ENCODE measurements around the gene SCG3.
A peak's percentile ranks its signal among the peaks of the same experiment; 100 is the strongest.

The SCG3 gene

DNA sequence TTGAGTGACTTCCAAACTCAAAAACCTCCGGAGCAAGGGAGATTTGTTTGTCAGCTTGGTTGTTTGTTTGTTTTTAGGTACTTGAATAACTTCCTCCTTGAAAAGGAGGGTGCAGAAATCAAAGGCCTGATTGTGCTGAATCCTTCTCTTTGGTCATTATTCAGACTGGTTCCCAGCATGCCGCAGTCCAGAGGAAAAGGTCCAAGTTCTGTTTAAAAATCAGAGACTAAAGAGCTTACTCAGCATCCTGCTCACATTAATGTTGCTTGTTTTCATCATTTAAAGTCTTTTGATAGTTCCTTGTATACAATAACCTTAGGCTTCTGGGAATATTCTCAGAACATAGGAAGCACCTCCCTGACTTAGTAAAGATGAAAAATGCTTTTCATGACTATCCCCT lies 982 bp upstream of the SCG3 start:
- DNase-seq = no peak

DNA sequence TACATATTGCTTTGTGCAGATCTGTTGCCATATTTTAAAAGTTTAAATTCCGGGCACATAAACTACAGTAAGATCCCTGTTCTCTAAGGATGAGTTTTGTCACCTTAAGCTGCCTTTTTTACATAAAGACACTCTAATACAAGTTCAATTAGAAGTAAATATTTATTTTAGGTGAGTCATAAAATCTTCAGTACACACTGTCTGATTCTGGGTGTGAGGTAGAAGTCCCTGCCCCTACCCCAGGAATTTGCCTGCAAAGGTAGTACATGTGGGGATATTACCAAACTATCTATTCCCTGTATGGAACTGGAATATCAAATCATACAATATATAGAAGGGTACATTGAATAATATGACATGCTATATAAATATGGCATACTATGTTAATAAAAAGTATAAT lies 6.3 kb downstream of the SCG3 start:
- DNase-seq = no peak

GRCh38 chr15:51688863-51689262 lies 7.6 kb downstream of the SCG3 start:
- DNase-seq = no peak

- DNase-seq = no peak
Measured at GRCh38 chr15:51692154-51692553, 10.9 kb downstream of the SCG3 start.

GRCh38 chr15:51696566-51696965 lies 15.3 kb downstream of the SCG3 start:
- no peak for DNase-seq

DNA sequence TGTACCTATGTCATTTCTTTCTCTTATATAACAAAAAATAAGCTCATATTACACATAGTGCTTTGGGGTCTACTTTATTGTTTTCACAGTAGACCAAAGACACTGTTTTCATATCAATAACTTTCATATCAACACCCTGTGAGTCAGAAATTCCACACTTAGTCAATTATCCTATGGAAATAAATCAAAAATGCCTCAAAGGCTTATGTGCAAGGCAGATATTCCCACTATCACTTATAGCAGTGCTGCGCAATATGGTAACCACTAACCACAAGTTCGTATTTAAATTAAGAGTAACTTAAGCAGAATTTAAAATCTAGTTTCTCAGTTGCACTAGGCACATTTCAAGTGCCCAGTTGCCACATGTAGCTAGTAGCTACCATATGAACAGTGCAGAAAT lies 15.9 kb downstream of the SCG3 start:
- no peak for DNase-seq

DNA sequence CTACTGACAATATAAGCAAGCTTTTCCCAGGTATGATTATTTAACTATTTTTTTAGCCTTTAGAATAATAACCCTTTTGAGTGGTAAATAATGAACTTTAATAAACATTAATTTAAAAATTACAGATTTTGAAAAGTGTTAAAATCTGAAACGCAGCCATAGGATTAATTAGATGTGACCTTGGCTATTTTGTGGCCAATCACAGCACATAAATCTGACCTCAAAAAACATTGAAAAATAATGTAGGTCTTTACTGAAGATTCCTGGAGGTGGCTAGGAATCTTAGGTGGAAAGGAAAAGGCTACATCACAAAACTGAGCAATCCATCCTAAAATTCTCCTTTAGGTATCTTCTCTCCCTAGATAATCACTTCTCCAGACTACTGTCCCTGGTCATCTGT lies 18.1 kb downstream of the SCG3 start:
- no peak for DNase-seq

- DNase-seq = no peak
Measured at GRCh38 chr15:51702710-51703109, 21.4 kb downstream of the SCG3 start.

- DNase-seq = no peak
Measured at GRCh38 chr15:51706291-51706690, 25.0 kb downstream of the SCG3 start.

DNA sequence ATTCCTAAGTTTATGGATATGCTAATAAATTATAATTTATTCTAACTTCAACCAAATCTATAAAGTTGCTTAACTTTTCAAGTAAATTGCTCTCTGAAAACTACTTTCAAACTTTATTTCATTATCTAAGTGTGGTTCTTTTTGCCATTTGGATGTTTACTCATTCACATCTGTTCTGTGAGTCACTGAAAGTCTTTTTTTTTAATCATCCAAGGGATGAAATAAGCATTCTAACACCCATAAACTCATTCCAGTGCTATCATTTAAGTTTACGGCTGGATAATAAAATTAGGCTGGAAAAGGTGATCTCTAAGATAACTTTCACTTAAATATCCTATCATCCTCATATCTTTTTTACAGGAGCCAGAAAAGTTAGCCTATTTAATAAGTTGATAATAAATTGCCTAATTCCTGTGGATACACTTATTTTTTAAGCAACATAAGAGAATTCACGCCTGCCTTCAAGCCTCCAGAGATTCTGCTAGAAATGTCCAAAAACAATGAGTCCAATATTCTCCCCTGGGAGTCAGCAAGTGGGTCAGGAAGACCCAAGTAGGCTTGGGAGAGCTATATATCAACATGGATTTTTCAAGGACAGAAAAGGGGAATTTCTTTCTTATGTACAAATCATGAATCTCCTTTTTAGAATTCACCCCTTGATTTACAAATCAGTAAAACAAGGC lies 25.8 kb downstream of the SCG3 start:
- no peak for DNase-seq

DNA sequence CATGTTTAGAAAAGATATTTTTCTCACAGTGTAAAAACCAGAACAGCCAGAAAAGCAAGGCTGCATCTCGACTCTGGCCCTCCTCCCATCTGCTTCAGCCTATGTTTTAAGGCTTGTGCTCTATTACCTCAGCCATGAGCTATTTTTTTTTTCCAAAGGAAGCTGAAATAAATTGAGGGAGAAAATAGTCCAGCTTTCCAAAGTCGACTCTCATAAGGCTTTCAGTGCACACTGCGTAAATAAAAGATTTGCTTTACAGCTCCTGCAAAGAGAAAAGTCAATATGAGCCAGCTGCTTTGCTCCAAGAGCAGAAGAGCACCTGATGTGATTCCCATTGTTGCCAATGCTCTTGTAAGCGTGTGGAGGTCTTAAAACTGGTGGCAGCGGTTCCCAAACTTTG lies 26.7 kb downstream of the SCG3 start:
- DNase-seq = no peak

DNA sequence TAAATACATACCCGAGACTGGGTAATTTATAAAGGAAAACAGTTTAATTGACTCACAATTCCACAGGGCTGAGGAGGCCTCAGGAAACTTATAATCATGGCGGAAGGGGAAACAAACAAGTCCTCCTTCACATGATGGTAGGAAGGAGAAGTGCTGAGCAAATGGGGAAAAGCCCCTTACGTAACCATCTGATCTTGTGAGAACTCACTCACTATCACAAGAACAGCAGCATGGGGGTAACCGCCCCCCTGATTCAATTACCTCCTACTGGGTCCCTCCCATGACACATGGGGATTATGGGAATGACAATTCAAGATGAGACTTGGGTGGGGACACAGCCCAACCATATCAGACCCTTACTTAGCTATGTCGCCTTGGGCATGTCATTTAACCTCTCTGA lies 27.7 kb downstream of the SCG3 start:
- no peak for DNase-seq

DNA sequence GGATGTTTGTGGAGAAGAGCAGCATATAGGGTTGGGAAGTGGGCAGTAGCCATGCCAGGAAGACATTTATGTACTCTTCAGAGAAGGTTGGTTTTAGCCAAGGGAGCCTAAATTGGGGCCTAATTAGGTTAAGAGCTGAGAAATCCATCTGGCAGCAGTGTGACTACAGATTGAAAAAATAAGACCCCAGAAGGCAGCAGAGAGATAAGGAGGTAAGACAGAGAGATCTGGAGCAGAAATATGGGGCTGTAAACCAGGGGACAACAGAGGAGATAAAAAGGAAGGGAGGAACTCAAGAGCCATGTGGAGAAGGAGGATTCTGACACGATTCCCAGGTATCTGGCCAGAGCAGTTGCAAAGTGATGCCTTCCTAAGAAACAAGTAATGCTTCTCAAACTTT lies 32.9 kb downstream of the SCG3 start:
- DNase-seq = no peak

GRCh38 chr15:51714911-51715310 lies 33.6 kb downstream of the SCG3 start:
- no peak for DNase-seq

GRCh38 chr15:51718219-51718618 lies 36.9 kb downstream of the SCG3 start:
- DNase-seq = no peak

DNA sequence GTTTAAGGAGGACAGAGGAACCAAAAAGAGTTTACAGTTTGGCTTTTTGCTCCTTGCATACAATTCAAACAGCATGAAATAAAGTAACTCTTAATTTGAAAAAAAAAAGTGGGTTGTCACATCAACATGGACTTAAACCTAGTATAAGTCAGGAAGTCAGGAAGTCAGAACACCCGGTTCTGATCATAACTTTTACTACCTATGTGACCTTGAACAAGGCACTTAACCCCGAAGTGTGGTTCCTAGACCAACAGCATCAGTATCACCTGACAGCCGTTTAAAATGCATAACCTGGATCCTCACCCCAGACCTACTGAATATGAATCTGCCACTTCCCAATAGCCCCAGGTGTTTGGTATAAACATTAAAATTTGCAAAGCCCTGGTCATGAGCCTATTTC lies 37.4 kb downstream of the SCG3 start:
- no peak for DNase-seq

- no peak for DNase-seq
Measured at GRCh38 chr15:51720201-51720995, 39.1 kb downstream of the SCG3 start.

DNA sequence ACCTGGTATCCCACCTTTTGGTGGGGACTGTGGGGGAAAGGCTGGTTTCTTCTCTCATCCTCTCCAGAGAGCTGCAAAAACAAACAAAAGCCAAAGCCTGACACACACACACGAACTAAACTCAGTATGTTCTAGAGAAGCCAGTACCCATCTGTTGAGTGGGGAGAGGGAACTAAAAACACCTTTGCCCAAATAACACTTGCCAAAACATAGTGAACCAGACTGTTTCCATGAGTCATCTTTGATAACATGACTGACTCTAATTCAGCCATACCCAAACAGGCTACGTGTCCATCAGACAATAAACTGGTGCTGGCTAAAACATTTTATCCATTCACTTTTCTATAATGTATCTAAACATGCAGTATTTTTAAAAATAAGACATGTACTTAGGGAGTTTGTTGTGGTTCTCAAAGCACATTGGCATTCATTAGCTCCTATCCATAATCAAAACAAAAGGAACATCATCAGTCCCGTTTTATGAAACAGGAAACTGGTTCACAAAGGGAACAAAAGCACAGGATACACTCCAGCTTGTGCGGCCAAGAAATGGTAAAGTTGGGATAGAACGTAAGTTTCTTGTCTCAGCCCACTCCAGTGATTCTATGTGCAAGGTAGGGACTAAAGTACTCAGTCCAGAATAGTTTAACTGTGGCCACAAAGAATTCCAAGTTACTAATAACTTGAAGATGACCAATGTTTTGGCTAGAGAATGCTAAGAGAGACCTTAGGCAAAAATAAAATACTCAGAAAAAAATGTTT lies 40.1 kb downstream of the SCG3 start:
- DNase-seq = no peak

GRCh38 chr15:51724199-51724598 lies 42.9 kb downstream of the SCG3 start:
- DNase-seq = no peak

DNA sequence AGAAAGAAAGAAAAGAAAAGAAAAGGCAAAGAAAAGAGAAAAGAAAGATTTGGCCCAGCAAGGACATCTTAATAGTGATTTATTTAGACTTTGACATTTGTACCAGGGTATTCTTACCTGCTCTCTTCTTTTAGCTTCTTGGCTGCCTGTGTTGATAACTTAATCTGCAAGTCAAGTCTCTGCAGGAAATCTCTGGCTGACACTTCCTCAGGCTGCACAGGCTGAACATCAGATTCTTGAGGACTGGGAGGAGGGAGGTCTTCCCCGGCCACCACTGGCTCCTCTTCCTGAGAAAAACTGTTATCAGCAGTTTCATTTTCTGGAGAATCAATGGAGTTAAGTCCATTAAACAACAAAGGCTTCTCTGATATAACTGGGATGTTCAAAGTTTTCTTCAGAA lies 43.4 kb downstream of the SCG3 start:
- DNase-seq = no peak

DNA sequence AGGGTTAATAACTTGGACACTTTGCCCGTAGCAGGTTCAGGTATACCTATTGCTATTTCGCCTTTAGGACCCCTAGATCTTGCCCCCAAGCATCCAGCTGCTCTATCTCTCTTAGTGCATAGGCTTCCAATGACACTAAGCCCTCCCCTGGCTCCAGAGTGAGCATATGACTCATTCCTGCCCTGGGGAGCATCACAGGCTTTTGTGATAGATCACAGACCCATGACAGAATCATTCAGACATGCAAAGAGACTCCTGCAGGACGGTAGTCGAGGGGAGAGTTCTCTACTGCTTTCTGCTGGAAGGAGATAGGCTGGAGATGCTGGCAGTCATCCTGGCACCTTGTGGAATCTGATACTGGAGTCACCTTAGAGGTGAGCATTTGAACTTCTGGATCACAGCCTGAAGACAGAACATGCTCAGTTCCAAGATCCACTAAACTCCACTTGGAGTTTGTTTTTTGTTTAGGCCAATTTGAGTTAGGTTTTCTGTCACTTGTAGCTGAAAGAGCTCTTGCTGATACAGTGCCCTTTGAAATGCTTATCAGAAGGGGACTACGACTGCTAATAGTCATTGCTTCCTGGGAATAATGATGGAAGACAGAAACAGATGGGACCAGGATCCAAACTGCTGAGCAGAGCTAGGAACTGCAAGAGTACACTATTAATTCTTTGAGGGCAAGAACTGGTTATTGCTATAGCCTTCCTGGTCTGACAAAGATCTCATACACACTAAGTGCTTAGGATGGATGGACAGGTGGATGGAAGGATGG lies 45.2 kb downstream of the SCG3 start:
- DNase-seq = peak in 2 of 5 experiments; percentile 12 to 21

DNA sequence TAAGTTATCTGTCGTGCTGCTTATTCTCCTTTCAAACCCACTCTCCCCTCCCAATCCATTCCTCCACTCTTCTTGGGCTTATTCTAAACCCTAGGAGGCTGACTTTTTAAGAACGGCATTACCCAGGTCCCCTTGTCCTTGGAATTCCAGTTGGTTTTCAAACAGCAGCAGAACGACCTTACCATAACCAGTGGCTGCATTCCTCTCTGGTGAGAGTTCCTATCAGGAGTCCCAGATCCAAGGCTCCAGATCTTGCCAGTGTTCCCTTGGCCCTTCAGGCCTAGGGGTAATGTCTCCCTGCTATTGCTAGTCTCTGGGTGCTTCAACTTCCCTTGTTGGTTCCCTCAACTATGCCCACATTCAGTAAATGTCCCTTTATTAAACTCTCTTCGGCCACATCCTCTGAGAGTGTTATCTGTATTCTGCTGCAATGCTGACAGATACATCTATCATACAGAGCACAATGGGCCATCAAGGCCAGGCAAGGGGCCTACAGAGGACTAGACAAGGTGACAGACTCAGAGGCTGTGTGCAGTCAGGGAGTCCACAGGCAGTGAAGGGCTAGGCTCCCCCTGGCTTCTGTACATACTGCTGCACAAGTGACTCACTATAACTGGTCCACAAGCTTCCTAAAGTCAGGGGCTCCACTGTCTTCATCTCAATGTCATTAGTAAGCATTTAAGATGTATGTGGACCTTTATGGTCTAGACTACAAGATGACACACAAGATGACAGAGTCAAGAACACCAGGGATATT lies 46.0 kb downstream of the SCG3 start:
- DNase-seq = no peak
